ENCODE measurements around the gene NR2C2. TPM values are rescaled to one million over a fixed set of nuclear protein-coding genes. Genes with fewer than 3 reads are reported as not detected.

Gene NR2C2
- total and polyA plus RNA-seq, 4 donors, result 3.3 to 21.8 (median 14.5) TPM

DNA sequence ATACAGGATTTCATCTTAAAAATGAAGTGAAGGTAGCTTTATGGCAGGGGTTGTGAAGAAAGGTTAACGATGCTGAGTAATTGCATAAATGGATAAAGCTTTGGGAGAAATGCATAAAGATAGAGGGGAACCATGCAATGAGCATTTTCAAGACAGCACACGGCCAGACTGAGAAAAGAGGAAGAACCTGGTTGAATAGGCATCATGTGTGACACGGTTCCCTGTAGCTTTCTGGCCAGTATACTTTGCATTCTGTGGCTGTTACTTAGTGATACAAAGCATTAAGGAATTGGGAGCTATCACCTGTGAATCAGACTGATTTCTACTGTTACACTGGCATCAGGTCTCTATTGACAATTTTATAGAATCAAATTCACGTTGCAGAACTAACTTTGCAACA is 33.3 kb downstream of the NR2C2 start:
- TF ChIP-seq YY1 (IDR thresholded peaks at IDR 0.05), result no peak
- TF ChIP-seq FOXA2 (IDR thresholded peaks at IDR 0.05), result no peak
- TF ChIP-seq, protein P1, sequence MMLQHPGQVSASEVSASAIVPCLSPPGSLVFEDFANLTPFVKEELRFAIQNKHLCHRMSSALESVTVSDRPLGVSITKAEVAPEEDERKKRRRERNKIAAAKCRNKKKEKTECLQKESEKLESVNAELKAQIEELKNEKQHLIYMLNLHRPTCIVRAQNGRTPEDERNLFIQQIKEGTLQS (IDR thresholded peaks at IDR 0.05), result no peak
- no peak for TF ChIP-seq RXRA (IDR thresholded peaks at IDR 0.05)
- TF ChIP-seq FOXA1 (IDR thresholded peaks at IDR 0.05), result no peak
- TF ChIP-seq NR2F2 (IDR thresholded peaks at IDR 0.05), result no peak
- no peak for TF ChIP-seq HNF4G (IDR thresholded peaks at IDR 0.05)
- TF ChIP-seq, protein P2, sequence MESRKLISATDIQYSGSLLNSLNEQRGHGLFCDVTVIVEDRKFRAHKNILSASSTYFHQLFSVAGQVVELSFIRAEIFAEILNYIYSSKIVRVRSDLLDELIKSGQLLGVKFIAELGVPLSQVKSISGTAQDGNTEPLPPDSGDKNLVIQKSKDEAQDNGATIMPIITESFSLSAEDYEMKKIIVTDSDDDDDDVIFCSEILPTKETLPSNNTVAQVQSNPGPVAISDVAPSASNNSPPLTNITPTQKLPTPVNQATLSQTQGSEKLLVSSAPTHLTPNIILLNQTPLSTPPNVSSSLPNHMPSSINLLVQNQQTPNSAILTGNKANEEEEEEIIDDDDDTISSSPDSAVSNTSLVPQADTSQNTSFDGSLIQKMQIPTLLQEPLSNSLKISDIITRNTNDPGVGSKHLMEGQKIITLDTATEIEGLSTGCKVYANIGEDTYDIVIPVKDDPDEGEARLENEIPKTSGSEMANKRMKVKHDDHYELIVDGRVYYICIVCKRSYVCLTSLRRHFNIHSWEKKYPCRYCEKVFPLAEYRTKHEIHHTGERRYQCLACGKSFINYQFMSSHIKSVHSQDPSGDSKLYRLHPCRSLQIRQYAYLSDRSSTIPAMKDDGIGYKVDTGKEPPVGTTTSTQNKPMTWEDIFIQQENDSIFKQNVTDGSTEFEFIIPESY (IDR thresholded peaks at IDR 0.05), result no peak
- TF ChIP-seq, protein P3, sequence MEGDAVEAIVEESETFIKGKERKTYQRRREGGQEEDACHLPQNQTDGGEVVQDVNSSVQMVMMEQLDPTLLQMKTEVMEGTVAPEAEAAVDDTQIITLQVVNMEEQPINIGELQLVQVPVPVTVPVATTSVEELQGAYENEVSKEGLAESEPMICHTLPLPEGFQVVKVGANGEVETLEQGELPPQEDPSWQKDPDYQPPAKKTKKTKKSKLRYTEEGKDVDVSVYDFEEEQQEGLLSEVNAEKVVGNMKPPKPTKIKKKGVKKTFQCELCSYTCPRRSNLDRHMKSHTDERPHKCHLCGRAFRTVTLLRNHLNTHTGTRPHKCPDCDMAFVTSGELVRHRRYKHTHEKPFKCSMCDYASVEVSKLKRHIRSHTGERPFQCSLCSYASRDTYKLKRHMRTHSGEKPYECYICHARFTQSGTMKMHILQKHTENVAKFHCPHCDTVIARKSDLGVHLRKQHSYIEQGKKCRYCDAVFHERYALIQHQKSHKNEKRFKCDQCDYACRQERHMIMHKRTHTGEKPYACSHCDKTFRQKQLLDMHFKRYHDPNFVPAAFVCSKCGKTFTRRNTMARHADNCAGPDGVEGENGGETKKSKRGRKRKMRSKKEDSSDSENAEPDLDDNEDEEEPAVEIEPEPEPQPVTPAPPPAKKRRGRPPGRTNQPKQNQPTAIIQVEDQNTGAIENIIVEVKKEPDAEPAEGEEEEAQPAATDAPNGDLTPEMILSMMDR (IDR thresholded peaks at IDR 0.05; ENCODE audit: low read depth, low read length, missing input control), result no peak
- TF ChIP-seq EGR1 (IDR thresholded peaks at IDR 0.05; ENCODE audit: low read depth in 2 of 2), result no peak
- TF ChIP-seq, protein P4, sequence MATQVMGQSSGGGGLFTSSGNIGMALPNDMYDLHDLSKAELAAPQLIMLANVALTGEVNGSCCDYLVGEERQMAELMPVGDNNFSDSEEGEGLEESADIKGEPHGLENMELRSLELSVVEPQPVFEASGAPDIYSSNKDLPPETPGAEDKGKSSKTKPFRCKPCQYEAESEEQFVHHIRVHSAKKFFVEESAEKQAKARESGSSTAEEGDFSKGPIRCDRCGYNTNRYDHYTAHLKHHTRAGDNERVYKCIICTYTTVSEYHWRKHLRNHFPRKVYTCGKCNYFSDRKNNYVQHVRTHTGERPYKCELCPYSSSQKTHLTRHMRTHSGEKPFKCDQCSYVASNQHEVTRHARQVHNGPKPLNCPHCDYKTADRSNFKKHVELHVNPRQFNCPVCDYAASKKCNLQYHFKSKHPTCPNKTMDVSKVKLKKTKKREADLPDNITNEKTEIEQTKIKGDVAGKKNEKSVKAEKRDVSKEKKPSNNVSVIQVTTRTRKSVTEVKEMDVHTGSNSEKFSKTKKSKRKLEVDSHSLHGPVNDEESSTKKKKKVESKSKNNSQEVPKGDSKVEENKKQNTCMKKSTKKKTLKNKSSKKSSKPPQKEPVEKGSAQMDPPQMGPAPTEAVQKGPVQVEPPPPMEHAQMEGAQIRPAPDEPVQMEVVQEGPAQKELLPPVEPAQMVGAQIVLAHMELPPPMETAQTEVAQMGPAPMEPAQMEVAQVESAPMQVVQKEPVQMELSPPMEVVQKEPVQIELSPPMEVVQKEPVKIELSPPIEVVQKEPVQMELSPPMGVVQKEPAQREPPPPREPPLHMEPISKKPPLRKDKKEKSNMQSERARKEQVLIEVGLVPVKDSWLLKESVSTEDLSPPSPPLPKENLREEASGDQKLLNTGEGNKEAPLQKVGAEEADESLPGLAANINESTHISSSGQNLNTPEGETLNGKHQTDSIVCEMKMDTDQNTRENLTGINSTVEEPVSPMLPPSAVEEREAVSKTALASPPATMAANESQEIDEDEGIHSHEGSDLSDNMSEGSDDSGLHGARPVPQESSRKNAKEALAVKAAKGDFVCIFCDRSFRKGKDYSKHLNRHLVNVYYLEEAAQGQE (IDR thresholded peaks at IDR 0.05), result no peak
- no peak for TF ChIP-seq SP1 (IDR thresholded peaks at IDR 0.05)
- TF ChIP-seq, protein P5, sequence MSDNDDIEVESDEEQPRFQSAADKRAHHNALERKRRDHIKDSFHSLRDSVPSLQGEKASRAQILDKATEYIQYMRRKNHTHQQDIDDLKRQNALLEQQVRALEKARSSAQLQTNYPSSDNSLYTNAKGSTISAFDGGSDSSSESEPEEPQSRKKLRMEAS (IDR thresholded peaks at IDR 0.05), result no peak
- TF ChIP-seq RAD21 (IDR thresholded peaks at IDR 0.05), result no peak
- no peak for TF ChIP-seq HNF4A (conservative IDR thresholded peaks at IDR 0.05)
- TF ChIP-seq GABPA (IDR thresholded peaks at IDR 0.05 in 1 of 2, conservative IDR thresholded peaks at IDR 0.05 in 1 of 2), result no peak
- no peak for TF ChIP-seq JUND (IDR thresholded peaks at IDR 0.05)
- TF ChIP-seq TAF1 (conservative IDR thresholded peaks at IDR 0.05), result no peak
- H3K27ac ChIP-seq (ENCODE audit: low read depth in 1 of 2, low read length in 2 of 2), result no peak overlapping the region
- no peak overlapping the region for H3K9ac ChIP-seq (ENCODE audit: low read depth in 1 of 2, low read length in 2 of 2)
- H3K36me3 ChIP-seq (ENCODE audit: control insufficient read depth in 4 of 4, insufficient read depth in 3 of 4, low read depth in 1 of 4, low read length in 3 of 4), result no peaks in the 10 kb centered on the region
- no peak overlapping the region for H3K4me3 ChIP-seq (ENCODE audit: low read depth in 1 of 3, low read length in 3 of 3)
- no peak for DNase-seq (ENCODE audit: low spot score)
- 88% methylated on average over 4 of the region's 4 CpGs for WGBS
- no peaks in the 10 kb centered on the region for H3K9me3 ChIP-seq (ENCODE audit: control insufficient read depth in 4 of 4, low read length in 3 of 4)
- no peaks in the 10 kb centered on the region for H3K27me3 ChIP-seq (ENCODE audit: control insufficient read depth in 4 of 4, insufficient read depth in 4 of 4, low read length in 3 of 4)
- no peaks in the 10 kb centered on the region for H3K4me1 ChIP-seq (ENCODE audit: control insufficient read depth in 4 of 4, insufficient read depth in 4 of 4, low read length in 3 of 4)
